ENCODE data around the gene MUS81.

MUS81 gene

GRCh38 chr11:65880027-65880426, 19.8 kb downstream of the MUS81 start:
- no peak for DNase-seq (ENCODE audit: low read depth in 2 of 2)
- no peak for TF ChIP-seq CTCF (IDR thresholded peaks at IDR 0.05; ENCODE audit: low read depth, low read length)
- H3K4me3 ChIP-seq (replicated peaks in 1 of 2; ENCODE audit: low read depth in 2 of 2, low read length in 2 of 2), result no peak overlapping the region

GRCh38 chr11:65880844-65881421, 20.7 kb downstream of the MUS81 start:
- no peak for DNase-seq (ENCODE audit: low read depth in 2 of 2)
- TF ChIP-seq CTCF (IDR thresholded peaks at IDR 0.05; ENCODE audit: low read depth, low read length), result no peak
- H3K4me3 ChIP-seq (replicated peaks in 1 of 2; ENCODE audit: low read depth in 2 of 2, low read length in 2 of 2), result no peak overlapping the region

- TF ChIP-seq CTCF (IDR thresholded peaks at IDR 0.05; ENCODE audit: low read depth, low read length), result no peak
- no peak for DNase-seq (ENCODE audit: low read depth in 2 of 2)
- H3K4me3 ChIP-seq (replicated peaks in 1 of 2; ENCODE audit: low read depth in 2 of 2, low read length in 2 of 2), result no peak overlapping the region
Observed at GRCh38 chr11:65882120-65883057, 22.2 kb downstream of the MUS81 start.

GRCh38 chr11:65883058-65883761, 23.0 kb downstream of the MUS81 start:
- H3K4me3 ChIP-seq (replicated peaks in 1 of 2; ENCODE audit: low read depth in 2 of 2, low read length in 2 of 2), result no peak overlapping the region
- DNase-seq (ENCODE audit: low read depth in 2 of 2), result no peak
- no peak for TF ChIP-seq CTCF (IDR thresholded peaks at IDR 0.05; ENCODE audit: low read depth, low read length)

GRCh38 chr11:65883786-65884715, 23.8 kb downstream of the MUS81 start:
- no peak overlapping the region for H3K4me3 ChIP-seq (replicated peaks in 1 of 2; ENCODE audit: low read depth in 2 of 2, low read length in 2 of 2)
- no peak for TF ChIP-seq CTCF (IDR thresholded peaks at IDR 0.05; ENCODE audit: low read depth, low read length)
- no peak for DNase-seq (ENCODE audit: low read depth in 2 of 2)

- peak; percentile 78 to 84 for DNase-seq (ENCODE audit: low read depth in 2 of 2)
- H3K4me3 ChIP-seq (replicated peaks in 1 of 2; ENCODE audit: low read depth in 2 of 2, low read length in 2 of 2), result no peak overlapping the region
- TF ChIP-seq CTCF (IDR thresholded peaks at IDR 0.05; ENCODE audit: low read depth, low read length), result peak; percentile 99
Observed at GRCh38 chr11:65884716-65885092, 24.5 kb downstream of the MUS81 start.

Measured in cardiac fibroblast (primary cell).